MM.1S (cell line): ENCODE measurements around the gene FAM180A.

ENCODE experiments used
- DNase-seq: peaks from one replicate; pipeline ENCODE4 v3.0.0-alpha.2; 2015
- H2AFZ ChIP-seq: fragments of 300-600 bp; sonication (generic); 2 replicates; pipeline ENCODE4 v1.6.0; 2016; ENCODE audit warnings: antibody characterized with exemption, low read length
- H3F3A ChIP-seq: fragments of 300-600 bp; sonication (generic); 2 replicates; pipeline ENCODE4 v1.6.1; 2016; ENCODE audit warnings: mild to moderate bottlenecking, antibody characterized with exemption, low read length, moderate library complexity, mixed read lengths; ENCODE audit not compliant: insufficient read depth
- H3K27ac ChIP-seq: fragments of 300-600 bp; sonication (generic); 2 replicates; pipeline ENCODE4 v1.5.1; 2016; ENCODE audit warnings: mild to moderate bottlenecking, low read length
- H3K27me3 ChIP-seq: fragments of 300-600 bp; sonication (generic); replicated peaks from 2 replicates; pipeline ENCODE4 v1.6.0; 2016; ENCODE audit warnings: low read length; ENCODE audit not compliant: insufficient read depth
- H3K36me3 ChIP-seq: fragments of 300-600 bp; sonication (generic); replicated peaks from 2 replicates; pipeline ENCODE4 v1.6.1; 2016; ENCODE audit warnings: mild to moderate bottlenecking, low read length, mixed read lengths; ENCODE audit not compliant: insufficient read depth
- H3K4me1 ChIP-seq: fragments of 300-600 bp; sonication (generic); 2 replicates; pipeline ENCODE4 v1.6.1; 2016; ENCODE audit warnings: low read length, mixed read lengths
- H3K4me2 ChIP-seq: fragments of 300-600 bp; sonication (generic); 2 replicates; pipeline ENCODE4 v1.6.0; 2016; ENCODE audit warnings: low read depth, low read length
- H3K4me3 ChIP-seq: fragments of 300-600 bp; sonication (generic); 2 replicates; pipeline ENCODE4 v1.5.1; 2016; ENCODE audit warnings: low read length, mixed read lengths
- H3K79me2 ChIP-seq: fragments of 300-600 bp; sonication (generic); 2 replicates; pipeline ENCODE4 v1.6.1; 2016; ENCODE audit warnings: mixed run types, low read length, mixed read lengths
- H3K9ac ChIP-seq: fragments of 300-600 bp; sonication (generic); 2 replicates; pipeline ENCODE4 v1.6.1; 2016; ENCODE audit warnings: low read length, mixed read lengths
- H3K9me2 ChIP-seq: fragments of 300-600 bp; sonication (generic); replicated peaks from 2 replicates; pipeline ENCODE4 v1.6.1; 2016; ENCODE audit warnings: mild to moderate bottlenecking, low read length, mixed read lengths; ENCODE audit not compliant: insufficient read depth
- H3K9me3 ChIP-seq: fragments of 300-600 bp; sonication (generic); replicated peaks from 2 replicates; pipeline ENCODE4 v1.6.1; 2016; ENCODE audit warnings: mild to moderate bottlenecking, low read length, mixed read lengths; ENCODE audit not compliant: insufficient read depth
- H4K20me1 ChIP-seq: fragments of 300-600 bp; sonication (generic); 2 replicates; pipeline ENCODE4 v1.6.1; 2016; ENCODE audit warnings: mild to moderate bottlenecking, low read length, moderate library complexity, mixed read lengths; ENCODE audit not compliant: insufficient read depth
- CTCF ChIP-seq: fragments of 300-600 bp; sonication (generic); IDR thresholded peaks from 2 replicates; pipeline ENCODE4 v1.5.1; 2016; ENCODE audit warnings: antibody characterized with exemption, low read length, mixed read lengths
- EZH2 ChIP-seq: fragments of 300-600 bp; sonication (generic); optimal IDR thresholded peaks from 2 replicates; pipeline ENCODE3; 2017; ENCODE audit warnings: low read depth, mild to moderate bottlenecking, antibody characterized with exemption, low read length, mixed read lengths
- EZH2phosphoT487 ChIP-seq: fragments of 300-600 bp; sonication (generic); IDR thresholded peaks from 2 replicates; pipeline ENCODE4 v1.6.1; 2018; ENCODE audit warnings: antibody characterized with exemption, low read length

The FAM180A gene

GRCh38 chr7:135733603-135734342, 14.8 kb downstream of the FAM180A start:
- no peaks in the 10 kb centered on the region for H3K36me3 ChIP-seq
- no peak overlapping the region for H2AFZ ChIP-seq
- no peaks in the 10 kb centered on the region for H3K9me3 ChIP-seq
- H3K4me3 ChIP-seq, result no peak overlapping the region
- H4K20me1 ChIP-seq, result no peaks in the 10 kb centered on the region
- no peak for DNase-seq
- TF ChIP-seq EZH2phosphoT487 (no peak), CTCF (no peak), EZH2 (no peak)
- no peaks in the 10 kb centered on the region for H3K9me2 ChIP-seq
- H3K79me2 ChIP-seq, result no peaks in the 10 kb centered on the region
- H3K27ac ChIP-seq, result no peak overlapping the region
- H3F3A ChIP-seq, result no peaks in the 10 kb centered on the region
- no peaks in the 10 kb centered on the region for H3K4me1 ChIP-seq
- H3K4me2 ChIP-seq, result no peak overlapping the region
- H3K9ac ChIP-seq, result no peak overlapping the region
- H3K27me3 ChIP-seq, result no peaks in the 10 kb centered on the region

- H3K4me1 ChIP-seq, result no peaks in the 10 kb centered on the region
- H4K20me1 ChIP-seq, result no peaks in the 10 kb centered on the region
- TF ChIP-seq CTCF, result no peak
- TF ChIP-seq EZH2phosphoT487, result no peak
- no peak for TF ChIP-seq EZH2
- no peaks in the 10 kb centered on the region for H3K9me2 ChIP-seq
- no peak overlapping the region for H3K4me2 ChIP-seq
- no peaks in the 10 kb centered on the region for H3K27me3 ChIP-seq
- no peaks in the 10 kb centered on the region for H3K79me2 ChIP-seq
- H3K4me3 ChIP-seq, result no peak overlapping the region
- DNase-seq, result no peak
- H3K27ac ChIP-seq, result no peak overlapping the region
- H2AFZ ChIP-seq, result no peak overlapping the region
- no peaks in the 10 kb centered on the region for H3K36me3 ChIP-seq
- no peaks in the 10 kb centered on the region for H3K9me3 ChIP-seq
- no peaks in the 10 kb centered on the region for H3F3A ChIP-seq
- H3K9ac ChIP-seq, result no peak overlapping the region
Observed at GRCh38 chr7:135731131-135731530, 17.5 kb downstream of the FAM180A start.

DNA sequence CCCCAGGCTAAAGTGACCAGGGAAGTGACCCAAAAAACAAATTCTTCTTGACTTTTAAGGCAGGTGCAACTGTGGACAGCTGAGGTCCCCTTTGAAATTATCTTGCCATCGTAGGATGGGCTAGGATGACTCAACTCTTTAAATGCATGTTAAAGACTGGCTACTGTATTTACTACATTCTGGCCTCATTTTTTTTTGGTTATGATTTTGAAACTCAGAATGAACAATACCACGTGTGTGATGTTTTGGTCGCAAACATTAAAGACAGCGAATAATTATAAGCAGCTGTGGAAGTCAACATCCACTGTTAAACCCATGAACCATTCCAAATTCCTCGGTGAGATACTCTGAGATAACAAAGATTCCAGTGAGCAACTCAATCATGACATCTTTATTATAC, 19.4 kb downstream of the FAM180A start:
- H3K9me3 ChIP-seq, result no peaks in the 10 kb centered on the region
- no peaks in the 10 kb centered on the region for H3F3A ChIP-seq
- H3K4me1 ChIP-seq, result no peaks in the 10 kb centered on the region
- H3K36me3 ChIP-seq, result no peaks in the 10 kb centered on the region
- H3K27me3 ChIP-seq, result no peaks in the 10 kb centered on the region
- H3K4me2 ChIP-seq, result no peak overlapping the region
- H3K9ac ChIP-seq, result no peak overlapping the region
- no peaks in the 10 kb centered on the region for H3K79me2 ChIP-seq
- DNase-seq, result no peak
- TF ChIP-seq CTCF (no peak), EZH2 (no peak), EZH2phosphoT487 (no peak)
- H3K9me2 ChIP-seq, result no peaks in the 10 kb centered on the region
- no peak overlapping the region for H3K4me3 ChIP-seq
- H4K20me1 ChIP-seq, result no peaks in the 10 kb centered on the region
- no peak overlapping the region for H2AFZ ChIP-seq
- H3K27ac ChIP-seq, result no peak overlapping the region
